ENCODE results near the gene DNPH1. TPM values are rescaled to one million over a fixed set of nuclear protein-coding genes. Genes with fewer than 3 reads are reported as not detected.

Gene DNPH1
- total RNA-seq, 1 experiment from 2014 or later = 66.3 TPM

DNA sequence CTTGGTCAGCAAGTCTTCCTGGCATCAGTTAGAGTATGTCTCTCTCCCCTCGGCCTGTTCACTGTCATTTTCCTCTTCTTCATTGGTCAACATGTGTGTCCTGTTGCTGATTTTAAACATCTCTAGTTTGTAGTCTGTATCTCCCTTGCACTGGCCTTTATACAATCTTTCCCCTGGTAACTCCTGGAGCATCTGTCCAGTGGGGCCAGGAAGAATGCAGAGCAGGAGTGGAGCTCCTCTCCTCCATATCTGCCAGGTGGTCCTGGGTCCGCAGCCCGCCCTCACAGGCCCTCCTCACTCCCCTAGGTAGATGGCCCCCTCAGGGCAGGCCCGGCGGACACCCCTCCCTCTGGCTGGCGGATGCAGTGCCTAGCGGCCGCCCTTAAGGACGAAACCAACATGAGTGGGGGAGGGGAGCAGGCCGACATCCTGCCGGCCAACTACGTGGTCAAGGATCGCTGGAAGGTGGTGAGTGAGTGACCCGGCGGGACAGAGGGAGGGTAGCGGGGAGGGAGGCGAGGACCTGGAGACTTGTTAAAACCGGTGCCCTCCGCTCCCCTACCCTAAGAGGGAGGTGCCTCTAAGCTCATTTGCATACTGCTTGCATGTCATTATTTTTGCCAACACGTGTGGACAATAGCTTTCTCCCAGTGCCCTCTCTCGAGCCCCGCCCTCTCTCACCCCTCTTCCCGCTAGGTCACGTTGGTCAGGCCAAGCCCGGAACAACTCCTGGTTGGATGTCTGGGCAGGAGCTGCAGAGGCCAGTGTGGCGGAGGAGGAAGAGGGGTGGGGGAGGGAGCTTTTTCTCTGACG lies 17.2 kb upstream of the DNPH1 start:
- DNase-seq (ENCODE audit: low read depth) = peak; percentile 65

DNA sequence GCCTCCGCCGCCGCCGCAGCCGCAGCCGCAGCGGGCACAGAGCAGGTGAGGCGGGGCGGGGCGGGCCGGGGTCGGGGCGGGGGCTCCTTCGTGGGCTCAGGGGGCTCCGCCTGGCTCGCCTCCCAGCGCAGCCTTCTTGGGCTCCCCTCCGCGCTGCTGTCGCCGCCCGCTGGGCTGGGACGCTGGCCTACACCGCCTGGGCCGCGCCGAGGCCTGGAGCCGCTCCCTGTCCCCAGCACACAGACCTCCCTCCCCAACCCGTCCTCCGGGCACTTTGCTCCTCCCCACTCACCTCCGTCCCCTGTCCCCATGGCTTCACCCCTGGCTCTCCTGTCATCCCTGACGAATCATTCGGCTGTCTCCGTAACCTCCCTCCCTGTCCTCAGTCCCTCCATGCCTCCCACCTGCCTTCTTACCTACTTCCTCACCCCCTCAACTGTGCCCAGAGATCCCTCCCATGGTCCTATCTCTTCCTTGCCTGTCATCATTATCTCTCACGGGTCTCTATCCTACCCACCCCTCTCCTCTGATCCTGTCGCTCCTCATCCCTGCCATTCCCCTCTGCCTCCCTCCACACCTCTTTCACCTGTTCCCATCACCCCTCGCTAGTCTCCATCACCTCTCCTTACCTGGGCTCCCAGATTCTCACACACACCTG lies 14.5 kb upstream of the DNPH1 start:
- no peak for DNase-seq (ENCODE audit: low read depth)

DNA sequence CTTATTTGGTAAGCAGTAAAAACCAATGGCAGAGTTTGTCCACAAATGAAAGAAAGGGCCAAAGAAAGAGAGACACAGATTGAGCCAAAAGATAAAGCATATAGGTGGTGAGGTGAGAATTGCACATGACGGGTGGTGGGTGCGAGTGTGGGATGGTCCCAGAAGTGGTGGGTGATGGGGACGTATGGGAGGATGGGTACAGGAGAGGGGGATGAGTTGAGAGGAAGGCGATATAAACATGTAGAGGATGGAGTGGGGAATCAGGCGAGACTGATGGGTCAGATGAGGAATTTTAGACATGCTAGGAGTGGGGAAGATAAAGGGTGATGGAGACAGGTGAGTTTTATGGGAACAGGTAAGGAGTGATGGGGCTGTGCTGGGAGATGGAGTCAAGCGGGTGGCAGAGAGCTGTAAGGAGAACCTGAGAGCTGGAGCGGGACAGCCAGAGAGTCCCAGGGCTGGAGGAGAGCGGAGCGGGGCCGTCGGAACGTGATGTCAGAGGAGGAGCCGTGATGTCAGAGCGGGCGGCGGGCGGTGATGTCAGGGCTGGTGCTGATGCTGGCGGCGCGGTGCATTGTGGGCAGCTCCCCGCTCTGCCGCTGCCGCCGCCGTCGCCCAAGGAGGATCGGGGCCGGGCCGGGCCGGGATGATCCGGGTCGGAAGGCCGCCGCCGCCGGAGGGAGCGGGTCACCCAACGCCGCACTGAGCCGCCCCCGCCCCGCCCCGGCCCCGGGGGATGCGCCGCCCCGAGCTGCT lies 13.8 kb upstream of the DNPH1 start, which contains the start of gene TTBK1:
TTBK1 (plus strand) TSS at position 574 of the 756 bp plus-strand sequence. CDS start 3,180 bp downstream, outside the sequence.
- DNase-seq (ENCODE audit: low read depth) = no peak

- DNase-seq (ENCODE audit: low read depth) = no peak
These were observed 12.2 kb upstream of the DNPH1 start for GRCh38 chr6:43241446-43241845.

GRCh38 chr6:43240950-43241349 lies 11.7 kb upstream of the DNPH1 start:
- no peak for DNase-seq (ENCODE audit: low read depth)

- DNase-seq (ENCODE audit: low read depth) = no peak
These were observed 9.8 kb upstream of the DNPH1 start for GRCh38 chr6:43239054-43239453.

- no peak for DNase-seq (ENCODE audit: low read depth)
These were observed 6.6 kb upstream of the DNPH1 start for GRCh38 chr6:43235841-43236240.

GRCh38 chr6:43231735-43232450 lies 2.6 kb upstream of the DNPH1 start:
- no peak for DNase-seq (ENCODE audit: low read depth)

DNA sequence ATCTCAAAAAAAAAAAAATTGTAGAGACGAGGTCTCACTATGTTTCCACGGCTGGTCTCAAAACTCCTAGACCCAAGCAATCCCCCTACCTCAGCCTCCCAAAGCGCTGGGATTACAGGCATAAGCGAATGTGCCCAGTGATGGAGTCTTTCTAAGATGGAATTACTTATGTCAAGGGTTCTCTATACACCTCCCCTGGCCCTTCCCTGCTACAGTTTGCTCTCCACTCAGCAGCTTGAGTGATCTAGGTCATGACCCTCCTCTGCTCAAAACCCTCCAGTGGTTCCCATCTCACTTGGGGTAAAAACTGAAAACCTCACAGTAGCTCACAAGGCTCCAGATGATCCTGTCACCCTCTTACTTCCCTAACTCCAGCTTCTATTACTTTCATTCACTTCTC lies 1.8 kb upstream of the DNPH1 start:
- DNase-seq (ENCODE audit: low read depth) = no peak

DNA sequence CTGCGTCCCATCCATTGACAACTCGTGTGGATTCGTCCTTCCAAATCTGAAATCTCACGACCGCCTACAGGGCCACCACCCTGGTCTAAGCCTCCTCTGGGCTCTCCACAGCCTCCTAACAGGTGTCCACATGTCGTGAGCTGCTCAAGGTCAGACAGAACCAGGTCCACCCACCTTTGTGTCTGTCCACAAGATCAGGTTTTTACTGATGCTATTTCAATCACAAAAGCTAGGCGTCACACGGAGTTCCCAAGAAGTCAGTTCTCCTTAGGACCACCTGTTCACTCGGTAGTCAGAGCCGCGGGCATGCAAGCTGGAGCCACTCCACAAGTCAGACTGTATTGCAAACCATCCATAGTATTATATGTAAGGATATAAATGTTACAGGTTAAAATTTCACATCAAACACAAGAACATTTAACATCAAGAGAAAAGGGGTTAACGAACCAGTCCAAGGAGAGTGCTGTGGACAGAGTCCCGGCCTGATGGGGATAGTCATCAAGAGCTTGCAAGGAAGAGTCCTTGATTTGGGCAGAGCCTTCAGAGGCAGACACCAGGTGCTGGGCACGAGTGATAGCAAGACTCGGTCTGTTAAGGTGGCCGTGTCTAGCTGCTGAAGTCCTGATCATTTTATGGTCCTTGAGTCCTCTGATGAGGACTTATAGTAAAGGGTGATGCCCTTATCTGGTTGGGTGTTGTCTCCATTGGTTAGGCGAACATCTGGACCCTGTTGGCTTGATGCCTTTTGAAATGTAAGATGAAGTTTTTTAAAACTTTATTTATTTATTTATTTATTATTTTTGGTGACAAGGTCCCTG lies 731 bp upstream of the DNPH1 start:
- DNase-seq (ENCODE audit: low read depth) = no peak

DNA sequence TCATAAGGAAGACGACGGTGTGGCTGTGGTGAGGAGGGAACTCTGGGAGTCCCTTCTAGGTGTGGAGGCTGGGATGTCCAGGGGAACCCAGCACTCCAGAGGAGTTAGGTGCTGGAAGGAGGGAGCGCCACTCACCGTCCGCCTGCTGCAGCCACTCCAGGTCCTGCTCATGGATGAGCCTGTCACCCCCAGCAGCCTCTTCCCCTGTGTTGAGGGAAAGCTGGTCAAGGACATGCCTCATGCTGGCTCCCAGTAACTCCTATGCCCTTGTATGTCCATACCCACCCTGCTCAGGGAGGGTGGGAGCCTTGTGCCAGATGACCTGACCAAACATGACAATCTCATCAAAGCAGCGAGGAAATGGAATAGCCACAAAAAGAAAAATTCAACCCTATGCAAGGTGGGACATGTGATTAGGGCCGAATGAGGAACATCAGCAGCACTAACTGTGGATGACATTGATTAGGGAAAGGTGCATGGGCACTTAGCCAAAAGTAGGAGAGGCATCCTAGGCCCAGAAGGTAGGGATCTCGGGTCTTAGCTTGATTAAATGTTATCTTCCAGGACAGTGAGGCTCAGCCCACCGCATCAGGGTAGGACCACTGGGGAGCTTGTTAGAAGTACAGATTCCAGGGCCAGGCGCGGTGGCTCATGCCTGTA lies 3.0 kb downstream of the DNPH1 start:
- DNase-seq (ENCODE audit: low read depth) = no peak

- no peak for DNase-seq (ENCODE audit: low read depth)
These were observed 6.1 kb downstream of the DNPH1 start for GRCh38 chr6:43223175-43223574.

GRCh38 chr6:43222418-43223059 lies 6.7 kb downstream of the DNPH1 start:
- DNase-seq (ENCODE audit: low read depth) = no peak

DNA sequence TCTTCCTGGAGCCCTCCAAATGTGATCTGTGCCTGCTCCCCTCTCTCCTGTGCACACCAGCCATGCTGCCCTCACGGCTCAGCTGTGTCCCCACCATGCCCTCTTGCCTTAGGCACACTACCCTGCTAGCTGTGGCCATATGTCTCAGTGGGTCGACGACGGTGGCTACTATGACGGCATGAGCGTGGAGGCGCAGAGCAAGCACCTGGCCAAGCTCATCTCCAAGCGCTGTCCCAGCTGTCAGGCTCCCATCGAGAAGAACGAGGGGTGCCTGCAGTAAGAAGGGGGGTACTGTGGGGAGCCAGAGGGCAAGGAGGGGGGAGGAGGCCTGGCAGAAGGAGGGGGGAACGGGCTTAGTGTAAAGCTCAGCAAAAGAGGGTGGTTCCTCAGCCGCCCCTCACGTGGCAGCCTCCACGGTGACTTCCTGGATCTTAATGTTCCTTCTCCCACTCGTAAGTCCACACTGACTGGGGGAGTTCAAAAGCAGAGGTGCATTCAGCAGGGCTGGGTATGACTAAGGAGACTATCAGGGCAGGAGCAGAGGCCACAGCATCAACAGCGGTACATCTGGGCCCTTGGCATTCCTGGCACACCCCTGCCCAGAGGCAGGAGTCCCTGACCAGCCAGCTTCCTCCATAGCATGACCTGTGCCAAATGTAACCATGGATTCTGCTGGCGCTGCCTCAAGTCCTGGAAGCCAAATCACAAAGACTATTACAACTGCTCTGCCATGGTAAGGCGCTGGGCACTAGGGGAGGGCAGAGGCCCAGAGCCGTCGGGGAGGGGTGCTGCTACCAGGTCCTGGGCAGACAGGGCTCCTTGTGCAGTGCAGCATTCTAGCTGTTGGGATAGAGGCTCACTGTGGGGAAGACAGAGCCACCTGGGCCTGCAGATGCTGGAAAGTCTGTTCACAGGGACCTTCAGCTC lies 8.0 kb downstream of the DNPH1 start:
- no peak for DNase-seq (ENCODE audit: low read depth)

DNA sequence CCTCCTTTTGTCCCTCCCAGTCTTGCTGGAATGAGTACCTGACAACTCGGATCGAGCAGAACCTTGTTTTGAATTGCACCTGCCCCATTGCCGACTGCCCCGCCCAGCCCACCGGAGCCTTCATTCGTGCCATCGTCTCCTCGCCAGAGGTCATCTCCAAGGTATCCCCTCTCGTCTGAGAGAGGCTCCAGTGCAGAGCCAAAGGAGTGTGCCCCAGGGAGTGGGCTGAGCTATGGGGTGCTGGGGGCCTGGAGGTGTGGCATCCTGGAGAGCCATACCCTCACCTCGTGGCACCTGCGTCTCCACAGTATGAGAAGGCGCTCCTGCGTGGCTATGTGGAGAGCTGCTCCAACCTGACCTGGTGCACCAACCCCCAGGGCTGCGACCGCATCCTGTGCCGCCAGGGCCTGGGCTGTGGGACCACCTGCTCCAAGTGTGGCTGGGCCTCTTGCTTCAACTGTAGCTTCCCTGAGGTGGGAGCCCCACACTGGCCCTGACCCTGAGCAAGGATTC lies 8.8 kb downstream of the DNPH1 start:
- no peak for DNase-seq (ENCODE audit: low read depth)

DNA sequence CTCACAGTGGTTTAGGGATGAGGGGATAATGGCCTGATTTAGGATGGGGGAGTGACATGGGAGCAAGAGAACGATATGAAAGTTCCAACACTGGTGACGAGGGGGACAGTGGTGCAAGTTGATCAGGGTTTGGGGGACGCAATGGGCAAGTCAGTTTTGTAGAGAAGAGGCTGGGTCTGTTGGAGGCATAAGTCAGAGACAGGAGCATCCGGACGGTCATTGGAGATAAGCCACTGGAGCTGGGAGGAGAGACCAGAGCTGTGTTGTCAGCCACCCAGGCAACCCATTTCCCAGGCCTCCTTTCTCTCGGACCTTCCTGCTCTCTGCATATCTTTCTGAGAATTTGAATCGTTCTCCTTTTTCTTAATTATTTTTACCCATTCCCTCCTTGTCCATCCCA lies 9.5 kb downstream of the DNPH1 start:
- DNase-seq (ENCODE audit: low read depth) = no peak

GRCh38 chr6:43219119-43219518 lies 10.2 kb downstream of the DNPH1 start:
- no peak for DNase-seq (ENCODE audit: low read depth)

DNA sequence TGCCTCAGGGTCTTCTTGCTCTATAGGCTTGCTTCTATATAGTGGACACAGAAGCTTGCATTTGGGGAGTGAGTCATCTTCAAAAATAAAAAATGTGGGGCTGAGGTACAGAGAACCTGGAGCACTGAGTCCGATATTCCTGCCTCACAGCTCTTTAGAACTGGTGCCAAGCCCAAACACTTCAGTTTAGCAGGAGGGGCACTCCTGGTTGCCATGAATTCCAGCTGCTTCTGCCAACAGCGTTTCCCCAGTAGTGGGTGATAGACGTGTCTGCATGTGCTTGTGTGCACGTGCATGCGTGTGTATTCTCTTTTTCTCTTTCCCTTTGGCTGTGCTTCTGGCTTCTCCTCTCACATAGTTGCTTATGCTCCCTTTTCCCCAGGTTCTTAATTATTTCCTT lies 11.9 kb downstream of the DNPH1 start:
- DNase-seq (ENCODE audit: low read depth) = no peak

GRCh38 chr6:43216200-43216599 lies 13.1 kb downstream of the DNPH1 start:
- no peak for DNase-seq (ENCODE audit: low read depth)

Measured in Daoy (cell line).